Measurements from ENCODE around the gene DISP2. TPM values are rescaled to one million over a fixed set of nuclear protein-coding genes. Genes with fewer than 3 reads are reported as not detected.

Gene DISP2
- total RNA-seq, 1 experiment from 2014 or later: 4.6 TPM

GRCh38 chr15:40317580-40317979, 40.4 kb upstream of the DISP2 start:
- Histone ChIP-seq H3K36me3 (ENCODE audit: control insufficient read depth, insufficient read depth, low read length) (no peaks in the 10 kb centered on the region), H3K4me1 (peaks cover 10% of the 10 kb centered on the region; the same call in 1 of the 2 replicates), H3K9me3 (no peaks in the 10 kb centered on the region), H3K4me3 (ENCODE audit: low read depth, low read length) (no peak overlapping the region), H3K27me3 (replicated peaks; ENCODE audit: control insufficient read depth, insufficient read depth, low read length) (no peaks in the 10 kb centered on the region)
- H3K27me3 Mint-ChIP-seq (ENCODE audit: insufficient read depth, unreplicated experiment): peaks cover 9% of the 10 kb centered on the region
- H3K27ac Mint-ChIP-seq (ENCODE audit: unreplicated experiment): no peak overlapping the region
- ChIA-PET CTCF (interaction anchor here (1.0 kb wide), 1 partner anchor 26 kb away, joined by 3 read pairs; no protein-coding TSS in a partner anchor), POLR2A (no interaction called here)
- no TSS peak for BruUV-seq (replicated peaks)
- no peaks in the 10 kb centered on the region for H3K36me3 Mint-ChIP-seq (ENCODE audit: insufficient read depth, unreplicated experiment)
- TF ChIP-seq CTCF (IDR thresholded peaks at IDR 0.05; ENCODE audit: insufficient read depth in 1 of 2, low read depth in 1 of 2, low read length in 1 of 2, severe bottlenecking in 1 of 2, unreplicated experiment in 1 of 2): no peak
- peaks cover 16% of the 10 kb centered on the region for H3K4me1 Mint-ChIP-seq (ENCODE audit: low read depth, unreplicated experiment)
- intact Hi-C loops (cut with micrococcal nuclease; ENCODE audit: unreplicated experiment): no loop called here
- no peak for DNase-seq
- no peak overlapping the region for H3K4me3 Mint-ChIP-seq (ENCODE audit: unreplicated experiment)
- H3K9me3 Mint-ChIP-seq (ENCODE audit: unreplicated experiment): no peaks in the 10 kb centered on the region

- intact Hi-C loops (cut with micrococcal nuclease; ENCODE audit: unreplicated experiment): loop anchor here (1.0 to 5.0 kb wide), 2 partner anchors 10 to 102 kb away; no protein-coding TSS in a partner anchor
- H3K4me1 ChIP-seq: peaks cover 10% of the 10 kb centered on the region; the same call in 1 of the 2 replicates
- H3K27ac Mint-ChIP-seq (ENCODE audit: unreplicated experiment): no peak overlapping the region
- TF ChIP-seq CTCF (IDR thresholded peaks at IDR 0.05; ENCODE audit: insufficient read depth in 1 of 2, low read depth in 1 of 2, low read length in 1 of 2, severe bottlenecking in 1 of 2, unreplicated experiment in 1 of 2): no peak
- H3K4me3 Mint-ChIP-seq (ENCODE audit: unreplicated experiment): no peak overlapping the region
- no TSS peak for BruUV-seq (replicated peaks)
- H3K4me3 ChIP-seq (ENCODE audit: low read depth, low read length): no peak overlapping the region
- H3K9me3 ChIP-seq: no peaks in the 10 kb centered on the region
- no peaks in the 10 kb centered on the region for H3K36me3 ChIP-seq (ENCODE audit: control insufficient read depth, insufficient read depth, low read length)
- no peaks in the 10 kb centered on the region for H3K9me3 Mint-ChIP-seq (ENCODE audit: unreplicated experiment)
- H3K36me3 Mint-ChIP-seq (ENCODE audit: insufficient read depth, unreplicated experiment): no peaks in the 10 kb centered on the region
- CTCF ChIA-PET: interaction anchor here (0.6 to 3.5 kb wide), 8 partner anchors 8 to 46 kb away, joined by 3 to 18 read pairs (median 4); partner anchors contain the start of gene PLCB2
- peak in 1 of 2 experiments; percentile 43 for DNase-seq
- H3K27me3 ChIP-seq (replicated peaks; ENCODE audit: control insufficient read depth, insufficient read depth, low read length): no peaks in the 10 kb centered on the region
- POLR2A ChIA-PET: no interaction called here
- peaks cover 16% of the 10 kb centered on the region for H3K4me1 Mint-ChIP-seq (ENCODE audit: low read depth, unreplicated experiment)
- H3K27me3 Mint-ChIP-seq (ENCODE audit: insufficient read depth, unreplicated experiment): peaks cover 8% of the 10 kb centered on the region
Measured at GRCh38 chr15:40320409-40320808, 37.6 kb upstream of the DISP2 start.

GRCh38 chr15:40320931-40321371, 37.1 kb upstream of the DISP2 start:
- no TSS peak for BruUV-seq (replicated peaks)
- Mint-ChIP-seq H3K36me3 (ENCODE audit: insufficient read depth, unreplicated experiment) (no peaks in the 10 kb centered on the region), H3K4me3 (ENCODE audit: unreplicated experiment) (peak overlapping the region; percentile 35), H3K27ac (ENCODE audit: unreplicated experiment) (no peak overlapping the region), H3K4me1 (ENCODE audit: low read depth, unreplicated experiment) (peaks cover 16% of the 10 kb centered on the region), H3K9me3 (ENCODE audit: unreplicated experiment) (no peaks in the 10 kb centered on the region), H3K27me3 (ENCODE audit: insufficient read depth, unreplicated experiment) (peaks cover 3% of the 10 kb centered on the region)
- H3K36me3 ChIP-seq (ENCODE audit: control insufficient read depth, insufficient read depth, low read length): no peaks in the 10 kb centered on the region
- H3K4me1 ChIP-seq: peaks cover 10% of the 10 kb centered on the region; the same call in 1 of the 2 replicates
- intact Hi-C loops (cut with micrococcal nuclease; ENCODE audit: unreplicated experiment): loop anchor here (1.0 to 5.0 kb wide), 3 partner anchors 11 to 101 kb away; no protein-coding TSS in a partner anchor
- CTCF ChIA-PET: interaction anchor here (1.1 to 3.5 kb wide), 6 partner anchors 14 to 46 kb away, joined by 3 to 18 read pairs (median 4); no protein-coding TSS in a partner anchor
- POLR2A ChIA-PET: no interaction called here
- no peak overlapping the region for H3K4me3 ChIP-seq (ENCODE audit: low read depth, low read length)
- DNase-seq: peak; percentile 56 to 57
- TF ChIP-seq CTCF (IDR thresholded peaks at IDR 0.05; ENCODE audit: insufficient read depth in 1 of 2, low read depth in 1 of 2, low read length in 1 of 2, severe bottlenecking in 1 of 2, unreplicated experiment in 1 of 2): peak; percentile 79 to 80
- H3K27me3 ChIP-seq (replicated peaks; ENCODE audit: control insufficient read depth, insufficient read depth, low read length): no peaks in the 10 kb centered on the region
- H3K9me3 ChIP-seq: no peaks in the 10 kb centered on the region
